GM12878 (cell line): ENCODE results near the gene NGFR. TPM values are rescaled to one million over a fixed set of nuclear protein-coding genes. Genes with fewer than 3 reads are reported as not detected.

Experiments
- ATAC-seq: fragments of 200-7000 bp; cut with Tn5 transposase; 3 replicates; pipeline ENCODE4 v1.9.1; 2020; ENCODE audit warnings: mild to moderate bottlenecking, moderate library complexity
- BruUV-seq: library from RNA; stranded (reverse); fragments of 400-500 nt; replicated peaks from 2 replicates; lab custom pipeline; 2021; lab: Mats Ljungman, UMichigan
- CTCF ChIA-PET: fragments of 300-600 bp; sonication (Branson Sonifier 250); formaldehyde crosslinking; extraction: SDS; loops from one replicate; lab custom pipeline; 2021; ENCODE audit warnings: inconsistent platforms; lab: Yijun Ruan, JAX
- POLR2A ChIA-PET: fragments of 350-600 bp; formaldehyde crosslinking; extraction: SDS; loops from one replicate; lab custom pipeline; 2021; ENCODE audit warnings: inconsistent platforms; lab: Charles Lee
- RAD21 ChIA-PET: fragments of 300-600 bp; sonication (Branson Sonifier 250); formaldehyde crosslinking; loops from one replicate; lab custom pipeline; 2023; ENCODE audit warnings: antibody characterized with exemption; ENCODE audit not compliant: unreplicated experiment; lab: Charles Lee
- SMC1A ChIA-PET: fragments of 300-600 bp; sonication (Branson Sonifier 250); formaldehyde crosslinking; loops from one replicate; lab custom pipeline; 2023; ENCODE audit not compliant: unreplicated experiment, uncharacterized antibody; lab: Charles Lee
- DNase-seq: peaks from one replicate; pipeline ENCODE4 v3.0.0-alpha.2; 2011; ENCODE audit warnings: low read depth, low spot score
- FAIRE-seq: peaks from 3 replicates; lab custom pipeline; 2011; peaks lifted over from hg19 to GRCh38; lab: Jason Lieb, UNC
- H2AFZ ChIP-seq: 2 replicates; pipeline ENCODE4 v1.6.0; 2011; ENCODE audit warnings: low read depth, low read length, control low read depth; ENCODE audit not compliant: control insufficient read depth
- H3K27ac ChIP-seq: 2 replicates; pipeline ENCODE4 v1.5.1; 2011; ENCODE audit warnings: control low read depth; ENCODE audit not compliant: control insufficient read depth, insufficient read depth
- H3K27me3 ChIP-seq, 2 experiments: replicated peaks in 1 of 2; 2 replicates each; pipeline versions ENCODE4 v1.6.0 to v1.6.1; 2011; ENCODE audit warnings: low read length in 1 of 2; ENCODE audit not compliant: control insufficient read depth in 2 of 2, insufficient read depth in 2 of 2
- H3K36me3 ChIP-seq, 2 experiments: 2 replicates each; pipeline ENCODE4 v1.5.1; 2011; ENCODE audit warnings: low read length in 1 of 2; ENCODE audit not compliant: control insufficient read depth in 2 of 2, insufficient read depth in 2 of 2
- H3K4me1 ChIP-seq: 2 replicates; pipeline ENCODE4 v1.6.1; 2011; ENCODE audit warnings: mild to moderate bottlenecking, low read length, moderate library complexity, mixed read lengths; ENCODE audit not compliant: control insufficient read depth, insufficient read depth
- H3K4me2 ChIP-seq: 2 replicates; pipeline ENCODE4 v1.6.0; 2011; ENCODE audit warnings: control low read depth; ENCODE audit not compliant: control insufficient read depth, insufficient read depth
- H3K4me3 ChIP-seq: fragments of 200-600 bp; sonication (generic); 2 replicates; pipeline ENCODE4 v1.5.1; 2016
- H3K79me2 ChIP-seq: 2 replicates; pipeline ENCODE4 v1.6.0; 2011; ENCODE audit warnings: low read length; ENCODE audit not compliant: control insufficient read depth, insufficient read depth
- H3K9ac ChIP-seq: 2 replicates; pipeline ENCODE4 v1.8.0; 2011; ENCODE audit warnings: low read length, control low read depth, mixed read lengths; ENCODE audit not compliant: control insufficient read depth, insufficient read depth
- H3K9me3 ChIP-seq: replicated peaks from 3 replicates; pipeline ENCODE4 v1.5.1; 2011; ENCODE audit warnings: mild to moderate bottlenecking, low read length; ENCODE audit not compliant: control insufficient read depth, insufficient read depth
- H4K20me1 ChIP-seq: 2 replicates; pipeline ENCODE4 v1.6.0; 2011; ENCODE audit not compliant: control insufficient read depth, insufficient read depth
- CREM ChIP-seq: IDR thresholded peaks from 2 replicates; pipeline ENCODE4 v1.6.1; 2014; ENCODE audit warnings: antibody characterized with exemption, low read depth
- LARP7 ChIP-seq: fragments of 450-650 bp; IDR thresholded peaks from 2 replicates; pipeline ENCODE4 v1.6.1; 2017; ENCODE audit warnings: mild to moderate bottlenecking
- MTA2 ChIP-seq: fragments of 450-650 bp; IDR thresholded peaks from 2 replicates; pipeline ENCODE4 v1.6.1; 2016; ENCODE audit warnings: low read depth, mild to moderate bottlenecking, moderate library complexity
- MYC ChIP-seq: IDR thresholded peaks from 2 replicates; pipeline ENCODE4 v1.6.1; 2011; ENCODE audit warnings: mild to moderate bottlenecking, low read length, moderate library complexity, inconsistent platforms; ENCODE audit not compliant: insufficient read depth, insufficient replicate concordance, insufficient read length, severe bottlenecking
- NR2C2 ChIP-seq: IDR thresholded peaks from 2 replicates; pipeline ENCODE4 v1.6.1; 2011; ENCODE audit warnings: borderline replicate concordance, low read depth; ENCODE audit not compliant: control insufficient read depth, insufficient read length
- NR2F1 ChIP-seq: fragments of 450-650 bp; conservative IDR thresholded peaks from 2 replicates; pipeline ENCODE4 v1.6.1; 2017; ENCODE audit warnings: mild to moderate bottlenecking
- PKNOX1 ChIP-seq: fragments of 450-650 bp; IDR thresholded peaks from 2 replicates; pipeline ENCODE4 v1.6.1; 2016; ENCODE audit warnings: mild to moderate bottlenecking
- REST ChIP-seq: IDR thresholded peaks from 2 replicates; pipeline ENCODE4 v1.6.1; 2012; ENCODE audit warnings: mild to moderate bottlenecking, low read depth, low read length
- RFX5 ChIP-seq: IDR thresholded peaks from 2 replicates; pipeline ENCODE4 v1.6.1; 2011; ENCODE audit warnings: low read depth, low read length, improper control_type of control experiment
- WGBS: methylation state at CpG from one replicate; pipeline ENCODE4 v1.1.6; 2016; ENCODE audit warnings: low lambda C conversion rate; ENCODE audit not compliant: insufficient replicate concordance, insufficient coverage; ENCODE audit errors: missing lambda C conversion rate; 5-methylcytosine and 5-hydroxymethylcytosine counted together
- in situ Hi-C: fragments of 300-500 bp; cut with MboI; formaldehyde crosslinking; loops from 9 replicates; pipeline ENCODE4 v1.14.3; 2018; ENCODE audit warnings: mixed read lengths
- intact Hi-C: fragments of 100-400 bp; cut with micrococcal nuclease; formaldehyde crosslinking; loops from one replicate; pipeline ENCODE4 v1.14.2; 2022; ENCODE audit not compliant: unreplicated experiment
- polyA plus RNA-seq, 11 experiments: library from polyadenylated mRNA; depleted of rRNA in 4 of 11; unstranded in 6 of 11; stranded (reverse) in 5 of 11; fragments of >200 nt; fragmentation: Nextera tagmentation in 4 of 11; fragmentation: Illumina TruSeq in 1 of 11; extraction: Ambion mirVana in 4 of 11; extraction: Trizol in 1 of 11; gene quantifications; 1 replicate in 1 of 11; 2 replicates in 10 of 11; pipeline versions ENCODE4 v1.2.1 to v1.2.3, GENCODE V29; 2011 to 2016; ENCODE audit warnings: inconsistent platforms in 2 of 11, missing spikeins in 2 of 11, low read depth in 1 of 11
- total RNA-seq, 4 experiments: library from RNA; depleted of rRNA in 3 of 4; stranded (reverse); fragments of >200 nt in 3 of 4; fragmentation: Illumina TruSeq in 1 of 4; extraction: Trizol in 1 of 4; gene quantifications; 2 replicates each; pipeline versions ENCODE4 v1.2.1 to v1.2.3, GENCODE V29; 2013 to 2021

Gene NGFR
- total and polyA plus RNA-seq, 10 of the 15 experiments (the other 5 are each of a cell fraction or from before 2014, with no cell fraction given) = 0.05 to 0.28 (median 0.08) TPM; not detected in 1

GRCh38 chr17:49459401-49459984 is 35.6 kb upstream of the NGFR start:
- no peak for TF ChIP-seq LARP7
- no peak overlapping the region for H3K4me3 ChIP-seq
- no peaks in the 10 kb centered on the region for H3K79me2 ChIP-seq
- peaks cover 3 to 9% of the 10 kb centered on the region in 2 experiments; a peak in 2 of 4 replicates for H3K27me3 ChIP-seq
- ChIA-PET CTCF (interaction anchor here (1.7 kb wide), 1 partner anchor 36 kb away, joined by 4 read pairs; the partner anchor contains the start of gene NGFR), RAD21 (no interaction called here), SMC1A (no interaction called here), POLR2A (no interaction called here)
- in situ Hi-C loops = no loop called here
- no peak overlapping the region for H2AFZ ChIP-seq
- H3K4me2 ChIP-seq = no peak overlapping the region
- DNase-seq (no peak), FAIRE-seq (no peak), ATAC-seq (no peak)
- 6% methylated on average over 7 of the region's 7 CpGs for WGBS
- no peaks in the 10 kb centered on the region for H4K20me1 ChIP-seq
- H3K27ac ChIP-seq = no peak overlapping the region
- H3K9me3 ChIP-seq = no peaks in the 10 kb centered on the region; the same call in 1 of the 3 replicates
- H3K9ac ChIP-seq = no peak overlapping the region
- no TSS peak for BruUV-seq
- H3K4me1 ChIP-seq = no peaks in the 10 kb centered on the region
- no peaks in the 10 kb centered on the region for H3K36me3 ChIP-seq
- intact Hi-C loops = no loop called here

- Histone ChIP-seq H2AFZ (no peak overlapping the region), H3K36me3 (no peaks in the 10 kb centered on the region), H3K9me3 (no peaks in the 10 kb centered on the region; the same call in 1 of the 3 replicates), H3K27ac (no peak overlapping the region), H3K4me2 (no peak overlapping the region), H3K9ac (no peak overlapping the region), H3K4me1 (no peaks in the 10 kb centered on the region), H4K20me1 (no peaks in the 10 kb centered on the region), H3K79me2 (no peaks in the 10 kb centered on the region), H3K27me3 (peaks cover 3 to 9% of the 10 kb centered on the region in 2 experiments; a peak in 2 of 4 replicates), H3K4me3 (no peak overlapping the region)
- POLR2A ChIA-PET = no interaction called here
- no peak for DNase-seq
- intact Hi-C loops (no loop called here), in situ Hi-C loops (no loop called here)
- BruUV-seq = no TSS peak
- 38% methylated on average over 7 of the region's 7 CpGs for WGBS
- RAD21 ChIA-PET = no interaction called here
- no peak for ATAC-seq
- CTCF ChIA-PET = interaction anchor here (1.1 to 1.7 kb wide), 2 partner anchors 35 to 52 kb away, joined by 3 to 4 read pairs; partner anchors contain the start of gene NGFR
- SMC1A ChIA-PET = interaction anchor here (0.9 kb wide), 1 partner anchor 96 kb away, joined by 4 read pairs; no protein-coding TSS in a partner anchor
- FAIRE-seq = no peak
- TF ChIP-seq REST = no peak
- TF ChIP-seq MYC = no peak
- TF ChIP-seq NR2C2 = no peak
- TF ChIP-seq MTA2 = no peak
- no peak for TF ChIP-seq RFX5
- no peak for TF ChIP-seq PKNOX1
- TF ChIP-seq NR2F1 = no peak
- TF ChIP-seq CREM = no peak
Observed at GRCh38 chr17:49460401-49460800, 34.7 kb upstream of the NGFR start.
